Activated CD4-positive, alpha-beta T cell treated with anti-CD3 and anti-CD28 coated beads for 48 hours (primary cell): ENCODE data around the gene MDP1.

Experiments
- DNase-seq: peaks from one replicate; pipeline ENCODE4 v3.0.0-alpha.2; 2020

MDP1 gene

DNA sequence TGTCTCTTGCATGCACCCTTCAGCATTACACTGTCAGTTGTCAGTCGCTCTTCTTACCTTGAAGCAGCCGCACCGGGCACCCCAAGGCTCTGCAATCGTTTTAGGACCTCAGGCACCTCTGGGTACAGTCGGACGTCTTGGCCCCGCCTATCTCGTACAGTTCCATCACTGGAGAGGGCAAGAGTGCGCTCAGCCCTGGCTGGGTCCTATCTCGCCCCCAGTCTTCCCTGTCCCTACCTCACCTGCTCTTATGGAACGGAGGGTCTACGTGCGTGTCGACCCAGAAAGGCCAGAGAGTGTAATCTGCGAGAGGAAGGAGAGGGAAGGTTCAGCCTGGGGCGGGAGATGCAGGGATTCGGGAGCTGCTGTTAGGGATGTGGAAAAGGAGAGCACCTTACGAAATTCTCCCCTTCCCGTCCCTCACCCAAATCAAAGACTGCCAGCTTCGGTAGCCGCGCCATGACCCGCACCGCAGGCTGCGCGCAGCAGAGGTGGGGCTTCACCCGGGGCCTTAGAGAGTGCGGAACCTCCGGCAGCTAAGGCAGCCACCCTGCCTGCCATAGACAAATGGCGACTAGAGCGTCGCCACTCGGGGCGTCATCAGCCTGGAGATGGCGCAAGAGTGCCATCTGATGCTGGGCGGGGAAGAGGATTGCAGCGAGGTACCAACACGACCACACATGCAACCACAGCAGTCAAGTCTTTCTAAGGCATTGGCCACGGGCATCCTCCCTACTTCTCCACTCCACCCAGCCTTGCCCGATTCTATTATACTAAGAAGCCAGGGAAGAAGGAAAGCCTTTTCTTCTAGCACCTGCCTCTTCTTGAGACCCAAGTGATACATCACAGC lies at the start of gene MDP1:
MDP1 (minus strand) TSS at position 572 of the 850 bp plus-strand sequence; CDS start at position 461, 111 bp downstream.
- peak; percentile 89 for DNase-seq

DNA sequence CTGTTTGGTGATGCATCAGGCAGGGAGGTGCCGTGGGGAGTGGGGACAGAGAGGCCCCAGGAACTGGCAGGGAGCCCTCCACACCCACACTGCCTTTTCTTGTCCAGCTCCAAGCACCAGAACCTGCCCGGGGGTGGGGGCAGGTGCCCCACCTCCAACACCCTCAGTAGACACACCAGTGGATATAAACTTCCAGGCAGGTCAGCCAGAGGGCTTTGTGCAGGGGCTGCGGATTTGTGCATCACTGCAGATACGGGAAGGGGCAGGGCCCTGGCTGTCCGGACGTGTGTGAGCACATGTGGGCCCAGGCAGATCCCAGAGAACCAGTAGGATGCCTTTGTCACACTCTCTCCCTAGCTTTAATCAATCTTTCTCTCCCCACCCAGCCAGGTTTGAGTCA lies 48.4 kb upstream of the MDP1 start:
- DNase-seq: no peak

DNA sequence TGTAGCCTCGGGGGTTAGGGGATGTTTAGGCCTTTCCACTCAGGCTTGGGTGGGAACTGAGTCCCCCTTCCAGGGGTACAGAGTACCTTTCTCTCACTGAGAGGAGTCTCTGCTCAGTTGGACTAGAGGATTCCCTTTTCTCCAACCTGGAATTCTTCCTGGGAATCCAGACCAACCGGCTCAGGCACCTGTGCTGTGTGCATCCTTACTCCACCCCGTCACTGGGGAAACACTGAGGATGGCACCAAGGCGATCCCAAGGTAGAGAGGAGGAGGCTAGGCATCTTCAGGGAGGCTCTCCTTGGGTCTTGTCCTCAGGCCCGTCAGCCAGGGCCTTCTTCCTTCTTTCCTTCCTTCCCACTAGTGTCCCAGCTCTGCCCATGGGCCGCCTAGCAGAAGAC lies 48.0 kb upstream of the MDP1 start:
- no peak for DNase-seq

DNA sequence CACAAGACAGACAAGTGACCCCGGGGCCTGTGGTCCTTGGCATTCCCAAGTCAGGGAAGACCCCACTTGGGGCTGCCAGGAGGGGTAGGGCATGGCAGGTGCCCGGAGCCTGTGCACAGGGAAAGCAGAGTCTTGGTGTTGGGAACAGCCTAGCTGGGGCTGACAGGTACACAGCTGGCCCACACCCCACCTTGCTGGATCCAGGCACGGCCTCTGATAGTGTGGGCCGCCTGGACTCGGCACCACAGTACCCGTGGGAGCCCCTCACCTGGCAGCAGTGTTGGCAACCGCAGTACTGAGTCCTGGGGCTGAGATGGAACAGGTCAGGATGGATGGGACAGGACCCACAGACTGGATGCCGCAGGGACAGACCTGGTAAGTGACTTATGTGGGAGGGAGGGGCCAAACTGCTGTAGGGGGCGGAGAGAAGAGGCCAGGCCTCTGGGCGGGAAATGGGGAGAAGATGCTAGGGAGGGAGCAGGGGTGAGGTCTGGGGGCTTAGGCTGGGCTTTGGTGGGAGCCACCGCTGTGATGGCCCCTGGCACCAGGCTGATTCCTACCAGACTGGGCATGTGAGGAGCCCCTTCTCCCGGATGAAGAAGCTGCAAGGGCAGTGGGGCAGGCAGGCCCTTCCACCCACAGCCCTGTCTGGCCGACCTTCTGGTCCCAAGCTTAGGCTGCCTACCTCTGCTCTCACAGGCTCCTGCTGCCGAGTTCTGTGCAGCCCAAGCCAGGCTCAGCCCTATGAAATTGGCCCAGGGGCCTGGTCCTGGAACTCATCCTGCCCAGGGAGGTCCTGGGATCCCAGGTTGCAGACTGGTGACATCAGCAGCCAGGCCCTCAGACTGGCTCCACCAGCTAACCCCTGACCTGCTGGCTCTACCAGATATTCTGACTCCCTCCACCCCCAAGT lies 47.2 kb upstream of the MDP1 start, which contains the start of gene TGM1:
TGM1 (minus strand) TSS at position 357 of the 913 bp plus-strand sequence. CDS start 825 bp downstream, outside the sequence.
- DNase-seq: no peak

DNA sequence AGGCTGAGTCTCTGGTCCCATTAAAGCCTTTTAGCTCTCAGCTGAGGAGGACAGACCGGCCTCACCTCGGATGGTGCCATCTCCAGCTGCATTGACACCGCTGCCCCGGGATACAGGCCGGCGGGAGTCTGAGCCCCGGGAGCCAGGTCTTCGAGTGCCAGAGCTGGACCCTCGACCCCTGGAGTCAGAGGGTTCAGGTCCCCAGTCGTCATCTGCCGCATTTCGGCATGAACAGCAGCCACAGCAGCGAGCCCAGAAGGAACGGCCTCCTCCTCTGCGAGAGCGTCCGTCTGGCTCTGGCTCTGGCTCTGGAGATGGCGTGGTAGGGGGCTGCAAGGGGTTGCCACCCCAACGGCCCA lies 46.1 kb upstream of the MDP1 start:
- no peak for DNase-seq

DNA sequence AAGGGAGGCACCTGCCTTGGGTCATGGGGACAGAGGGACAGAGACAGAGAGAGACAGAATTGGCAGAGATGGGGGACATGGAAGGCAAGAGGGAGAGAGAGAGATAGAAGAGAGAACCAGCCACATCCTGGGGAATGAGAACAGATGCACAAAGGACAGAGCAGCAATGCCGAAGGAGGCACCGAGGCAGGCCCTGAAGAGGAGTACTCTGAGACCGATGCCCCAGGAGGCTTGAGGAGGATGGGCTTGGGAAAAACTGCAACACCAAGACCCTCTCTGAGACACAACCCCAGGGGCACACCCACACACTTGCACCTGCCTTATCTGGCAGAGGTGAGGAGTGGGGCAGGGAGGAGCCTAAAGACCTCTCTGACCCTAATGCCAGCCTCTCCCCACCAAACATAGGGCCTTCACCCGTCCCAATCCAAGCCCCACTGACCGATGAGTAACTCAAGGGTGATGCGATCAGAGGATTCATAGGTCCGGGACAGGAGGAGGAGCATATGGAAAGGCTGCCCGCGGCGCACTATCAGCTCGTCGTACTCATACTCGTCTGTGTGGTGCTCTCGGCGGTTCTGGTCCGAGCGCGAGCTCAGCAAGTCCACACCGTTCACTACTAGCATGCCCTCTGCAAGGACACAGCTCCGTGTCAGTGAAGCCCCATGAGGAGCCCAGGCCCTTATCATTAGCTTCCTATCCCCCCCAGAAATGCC lies 45.5 kb upstream of the MDP1 start:
- no peak for DNase-seq

DNA sequence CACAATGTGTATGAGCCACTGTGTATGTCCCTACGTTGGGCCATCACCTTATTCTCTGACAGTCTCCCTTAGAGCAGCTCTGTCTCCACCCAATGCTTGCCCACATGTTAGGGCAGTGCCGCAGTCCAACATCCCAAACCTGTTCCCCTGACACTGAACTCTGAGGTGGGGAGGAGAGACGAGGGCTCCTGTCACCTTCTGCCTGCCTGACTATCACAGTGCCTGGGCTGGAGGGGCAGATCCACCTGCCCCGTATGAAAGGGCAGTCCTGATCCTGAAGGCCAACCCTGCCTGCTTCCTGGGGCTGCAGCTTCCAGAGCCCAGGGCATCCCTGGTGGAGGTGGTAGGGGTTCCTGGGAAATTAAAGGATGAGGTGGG lies 44.9 kb upstream of the MDP1 start:
- no peak for DNase-seq

DNA sequence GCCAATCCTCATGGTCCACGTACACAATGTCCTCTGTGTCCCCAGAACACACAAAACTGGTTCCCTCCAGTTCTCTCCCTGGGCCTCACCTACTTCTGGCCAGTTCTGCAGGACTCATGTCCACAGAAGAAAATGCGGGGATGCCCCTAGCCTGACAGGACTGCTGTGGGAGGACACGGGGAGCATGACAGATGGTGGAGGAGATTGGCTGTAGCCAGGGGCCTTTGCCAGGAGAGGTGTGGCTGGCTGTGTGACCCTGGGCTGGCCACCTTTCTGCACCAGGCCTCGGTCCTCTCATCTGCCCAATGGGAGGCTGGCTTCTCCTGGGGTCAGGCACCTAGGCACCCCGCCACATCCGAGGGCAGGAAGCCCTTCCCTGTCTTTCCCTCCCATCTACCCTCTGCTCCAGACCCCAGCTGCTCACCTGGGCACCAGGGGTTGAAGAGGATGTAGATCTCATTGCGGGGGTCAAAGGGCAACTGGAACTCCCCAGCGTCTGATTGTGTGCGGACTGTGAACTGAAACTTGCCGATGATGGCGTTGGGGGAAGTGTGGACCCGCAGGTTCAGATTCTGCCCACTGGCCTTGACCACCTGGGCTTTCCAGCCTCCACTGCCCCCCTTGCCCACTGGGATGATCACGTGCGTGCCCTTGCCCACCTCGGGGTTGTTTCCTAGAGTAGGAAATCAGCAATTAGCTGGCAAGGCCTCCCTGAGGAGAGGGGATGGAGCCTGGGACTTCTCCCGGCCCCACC lies 44.3 kb upstream of the MDP1 start:
- no peak for DNase-seq

DNA sequence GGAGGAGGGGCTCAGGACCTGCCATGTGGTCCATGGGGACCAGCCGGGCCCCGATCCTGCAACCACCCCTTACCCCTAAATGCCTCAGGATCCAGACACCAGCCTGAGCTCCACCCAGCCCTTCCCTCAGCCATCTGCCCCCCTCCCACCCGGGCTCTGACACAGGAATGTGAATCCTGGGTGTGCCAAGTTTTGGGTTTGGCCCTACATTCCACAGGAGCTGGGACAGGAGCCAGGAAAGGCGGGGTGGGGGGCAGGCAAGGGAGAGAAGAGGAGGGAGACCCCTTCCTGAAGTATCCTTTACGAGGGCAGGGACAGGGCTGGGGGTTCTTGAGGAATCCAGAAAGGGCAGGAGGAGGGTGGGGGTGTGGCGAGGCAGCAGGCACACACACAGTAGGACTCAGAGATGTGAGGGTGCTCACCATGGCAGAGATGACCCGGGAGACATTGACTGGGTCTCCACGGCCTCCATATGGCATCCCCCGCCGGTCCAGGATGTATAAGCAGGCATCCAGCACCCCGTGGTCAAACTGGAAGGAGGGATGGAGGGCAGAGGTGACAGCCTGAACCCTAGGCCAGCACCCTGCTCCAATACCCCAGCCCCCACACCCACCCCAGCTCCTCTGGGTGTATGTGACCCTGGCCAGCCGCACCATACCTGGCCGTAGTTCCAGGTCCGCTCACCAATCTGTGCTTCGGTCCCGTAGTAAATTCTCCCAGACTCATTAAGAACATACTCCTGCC lies 43.6 kb upstream of the MDP1 start:
- no peak for DNase-seq

DNA sequence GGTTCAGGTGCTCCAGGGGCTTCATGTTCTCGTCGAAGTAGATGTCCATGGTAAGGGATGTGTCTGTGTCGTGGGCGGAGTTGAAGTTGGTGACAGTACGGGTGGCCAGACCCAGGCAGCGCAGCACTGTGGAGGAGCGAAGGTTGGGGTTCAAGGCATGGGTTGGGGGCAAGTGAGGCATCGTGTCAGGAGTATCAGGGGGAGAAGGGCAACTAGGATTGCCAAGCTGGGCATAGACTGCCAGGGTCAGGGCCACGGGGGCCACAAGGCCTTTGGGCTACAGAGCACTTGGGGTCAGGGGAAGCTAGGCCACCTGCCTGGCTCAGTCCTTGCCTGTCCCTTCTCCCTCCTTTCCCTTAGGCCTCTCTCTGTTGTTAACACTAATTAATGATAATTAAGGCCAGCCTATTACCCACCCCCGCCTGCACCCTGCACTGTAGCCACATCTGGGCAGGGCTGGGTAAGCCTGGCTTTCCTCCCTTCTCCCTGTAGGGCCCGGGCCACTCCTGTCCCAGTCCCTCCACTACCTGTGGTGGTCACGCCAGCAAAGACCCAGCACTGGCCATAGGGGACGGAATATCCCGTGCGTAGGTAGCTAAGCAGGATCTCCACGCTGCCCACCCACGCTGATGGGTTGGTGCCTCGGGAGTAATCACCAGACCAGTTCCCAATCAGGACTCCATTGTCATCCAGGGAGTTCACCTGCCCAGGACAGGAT lies 42.8 kb upstream of the MDP1 start:
- no peak for DNase-seq

DNA sequence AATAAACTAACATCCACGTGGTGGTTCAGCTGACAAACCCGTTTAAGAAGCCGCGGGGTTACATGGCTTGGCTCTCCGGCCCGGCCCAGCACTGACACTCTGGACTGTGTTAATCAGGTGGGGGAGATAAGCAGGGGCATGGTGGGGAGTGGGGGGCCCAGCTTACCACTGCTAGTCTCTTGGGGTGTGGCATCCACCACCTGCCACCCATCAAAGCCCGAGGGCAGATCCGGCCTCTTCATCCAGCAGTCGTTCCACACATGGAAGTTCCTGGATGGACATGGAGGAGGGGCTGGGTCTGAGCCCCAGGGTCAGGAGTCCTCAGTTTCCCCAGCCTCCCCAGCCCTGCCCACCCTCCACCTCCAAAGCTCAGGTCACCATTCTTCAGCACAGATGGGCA lies 42.3 kb upstream of the MDP1 start:
- DNase-seq: no peak

DNA sequence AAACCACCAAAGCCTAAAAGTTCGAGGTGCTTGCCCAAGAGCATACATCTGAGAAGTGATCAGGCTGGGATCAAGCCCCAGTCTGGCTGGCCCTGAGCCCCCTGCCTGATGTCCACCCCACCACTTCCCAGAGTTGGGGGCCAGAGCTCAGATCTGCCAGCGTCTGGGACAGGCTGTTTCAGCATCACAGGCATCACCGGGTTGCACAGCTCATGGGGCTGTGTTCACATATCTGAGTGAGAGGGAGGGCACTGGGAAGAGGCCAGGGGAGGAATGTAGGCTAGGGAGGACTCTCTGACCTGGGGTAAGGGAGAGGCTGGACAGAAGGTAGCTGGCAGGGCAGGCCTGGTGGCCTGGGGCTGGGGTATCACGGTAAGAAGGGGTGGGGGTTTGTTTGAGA lies 41.1 kb upstream of the MDP1 start:
- DNase-seq: no peak

DNA sequence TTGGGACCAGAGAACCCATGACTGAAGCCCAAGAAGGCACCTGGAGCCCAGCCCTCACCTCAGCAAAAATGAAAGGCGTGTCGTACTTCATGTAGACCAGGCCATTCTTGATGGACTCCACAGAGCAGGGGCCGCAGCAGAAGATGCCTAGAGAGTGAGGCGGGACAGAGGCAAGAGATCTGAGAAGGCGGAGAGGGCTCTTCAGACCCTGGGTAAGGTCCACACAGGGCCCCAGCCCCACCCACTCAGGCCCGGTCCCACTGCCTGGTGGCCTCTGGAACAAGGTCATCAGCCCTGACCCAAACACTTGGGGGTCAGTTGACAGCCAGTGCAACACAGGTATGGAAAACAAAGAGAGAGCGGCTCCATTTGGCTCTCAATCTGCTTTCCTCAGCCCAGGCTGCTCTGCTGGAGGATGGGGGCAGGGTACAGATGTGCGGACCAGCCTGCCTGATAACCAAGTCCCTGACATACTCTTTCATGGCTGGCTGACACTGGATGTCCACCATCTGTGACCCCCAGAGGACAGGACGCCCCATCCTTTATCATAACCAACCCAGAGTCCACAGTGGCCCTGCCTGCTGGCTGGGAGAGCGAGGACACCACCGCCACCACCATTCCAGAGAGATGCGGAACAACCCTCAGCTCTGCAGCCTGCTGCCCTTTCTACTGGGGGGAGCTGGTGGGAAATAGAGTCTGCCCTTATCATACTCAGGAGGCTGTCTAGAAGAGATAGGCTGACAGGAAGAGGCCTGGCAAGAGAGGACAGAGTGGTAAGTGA lies 40.3 kb upstream of the MDP1 start:
- no peak for DNase-seq

DNA sequence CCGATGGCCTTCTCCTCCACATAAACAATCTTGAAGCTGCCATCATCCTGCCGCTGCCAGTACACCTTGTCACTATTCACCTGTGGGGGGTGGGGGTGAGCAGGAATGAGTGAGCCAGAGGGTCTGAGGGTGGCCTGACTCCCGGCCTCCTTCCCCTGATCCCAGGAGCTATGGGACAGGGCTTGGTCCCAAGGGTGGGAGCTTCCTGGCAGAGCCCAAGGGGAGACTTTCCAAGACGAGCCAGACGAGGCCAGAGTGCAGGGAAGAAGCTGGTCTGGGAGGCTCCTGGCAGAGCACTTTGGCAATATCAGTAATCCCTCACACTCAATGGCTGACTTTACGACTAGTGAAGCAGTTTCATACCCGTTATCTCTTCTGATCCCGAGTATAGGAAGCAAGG lies 39.6 kb upstream of the MDP1 start:
- no peak for DNase-seq

DNA sequence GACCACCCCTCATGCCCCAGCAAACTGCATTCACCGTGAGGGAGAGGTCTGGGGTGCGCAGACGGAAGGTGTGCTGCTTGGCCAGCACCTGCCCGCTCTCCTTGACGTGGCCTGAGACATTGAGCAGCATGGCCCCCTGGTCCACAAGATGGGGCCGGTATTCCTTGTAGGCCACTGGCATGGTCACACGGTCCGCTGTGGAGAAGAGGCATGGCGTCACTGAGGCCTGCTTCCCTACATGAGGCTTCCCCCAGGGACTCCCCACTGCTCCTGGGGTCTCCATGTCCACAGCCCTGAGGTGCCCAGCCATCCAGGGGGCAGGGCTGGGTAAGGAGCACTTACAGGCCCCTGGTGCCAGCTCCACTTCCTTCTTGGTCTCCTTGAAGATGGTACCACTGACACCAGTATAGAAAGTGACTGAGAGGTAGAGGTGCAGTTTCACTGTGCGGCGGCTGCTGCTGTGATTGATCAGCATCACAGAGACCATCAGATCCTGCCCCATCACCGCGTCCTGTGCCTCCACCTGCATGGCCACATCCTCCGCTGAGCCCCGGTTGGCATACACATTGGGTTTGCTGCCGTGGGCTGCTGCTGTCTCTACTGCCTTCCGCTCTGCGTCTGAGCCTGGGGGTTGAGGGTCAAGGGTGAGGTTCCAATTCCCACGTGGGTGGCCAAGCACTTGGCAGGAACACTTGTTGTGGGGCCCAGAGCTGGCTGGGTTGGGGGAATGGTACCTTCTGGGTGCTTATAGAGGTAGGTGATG lies 38.9 kb upstream of the MDP1 start:
- no peak for DNase-seq

DNA sequence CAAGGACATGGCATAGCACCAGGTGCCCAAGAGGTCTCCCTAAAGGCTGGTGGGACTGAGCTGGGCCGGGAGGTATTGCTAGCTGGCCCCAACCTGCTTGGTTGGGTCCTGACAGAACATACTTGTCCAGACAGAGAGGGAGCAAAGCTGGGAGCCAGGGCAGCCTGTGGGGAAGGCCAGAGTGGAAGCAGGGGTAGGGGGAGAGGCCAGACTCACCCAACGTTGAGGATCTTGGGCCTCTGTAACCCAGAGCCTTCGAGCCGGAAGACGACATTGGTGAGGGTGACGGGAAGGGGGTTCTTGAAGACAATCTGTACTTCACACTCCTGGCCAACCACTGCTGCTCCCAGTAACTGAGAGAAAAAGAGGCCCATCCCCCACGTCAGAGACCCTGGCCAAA lies 38.1 kb upstream of the MDP1 start:
- no peak for DNase-seq

DNA sequence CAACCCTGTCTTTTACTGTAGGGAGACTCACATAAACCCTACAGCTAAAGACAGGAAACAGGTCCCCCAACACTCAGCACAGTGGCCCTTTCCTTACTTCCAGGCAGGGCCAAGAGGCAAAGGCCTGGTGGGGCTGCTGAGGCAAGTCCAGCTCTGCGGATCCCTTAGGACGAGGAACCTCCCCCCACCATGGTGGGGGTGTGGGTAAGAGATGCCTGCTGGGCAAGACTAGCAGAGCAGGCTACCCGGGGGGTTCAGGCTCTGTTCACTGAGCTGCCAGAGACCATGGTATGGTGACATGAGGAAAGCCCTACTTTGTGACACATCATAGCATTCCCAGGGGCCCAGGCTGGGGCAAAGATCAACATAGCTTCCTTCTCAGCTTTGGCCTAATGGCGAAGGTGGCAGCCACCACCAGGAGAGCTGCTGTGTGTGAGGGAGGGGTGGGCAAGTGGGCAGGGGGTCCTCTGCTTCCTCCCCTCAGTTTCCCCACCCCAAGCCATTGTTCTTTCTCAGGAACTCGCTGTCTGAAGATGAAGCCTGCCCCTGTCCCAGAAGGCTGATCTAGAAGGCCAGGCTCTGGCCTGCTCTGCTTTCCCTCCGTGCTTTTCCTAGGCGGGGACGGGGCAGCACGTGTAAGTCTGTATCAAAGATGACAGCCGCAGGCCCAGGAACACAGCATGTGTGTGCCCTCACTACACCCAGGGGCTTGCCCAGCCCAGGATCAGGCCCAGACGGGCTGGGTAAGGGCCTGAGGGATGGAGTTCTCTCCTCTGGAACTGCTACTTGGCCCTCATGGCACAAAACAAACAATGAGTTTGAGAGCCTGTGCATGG lies 36.6 kb upstream of the MDP1 start:
- no peak for DNase-seq

DNA sequence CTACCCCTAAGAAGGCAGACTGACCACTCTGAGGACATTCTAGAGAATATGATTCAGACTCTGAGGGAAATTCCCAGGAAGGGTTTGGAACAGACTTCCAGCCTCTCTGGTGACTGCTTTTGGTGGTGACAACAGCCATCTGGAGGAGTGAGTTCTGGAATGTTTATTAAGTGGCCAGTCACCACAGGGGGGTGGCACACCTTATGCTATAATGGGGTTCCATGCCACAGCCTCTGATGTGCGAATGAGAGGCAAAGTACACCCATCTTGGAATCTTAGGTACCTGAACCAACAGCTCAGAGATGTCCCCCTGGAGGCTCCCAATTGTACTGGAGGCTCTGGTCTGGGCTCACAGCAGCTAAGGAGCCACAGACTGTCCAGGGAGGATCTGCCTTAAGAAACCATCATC lies 36.0 kb upstream of the MDP1 start:
- DNase-seq: no peak

DNA sequence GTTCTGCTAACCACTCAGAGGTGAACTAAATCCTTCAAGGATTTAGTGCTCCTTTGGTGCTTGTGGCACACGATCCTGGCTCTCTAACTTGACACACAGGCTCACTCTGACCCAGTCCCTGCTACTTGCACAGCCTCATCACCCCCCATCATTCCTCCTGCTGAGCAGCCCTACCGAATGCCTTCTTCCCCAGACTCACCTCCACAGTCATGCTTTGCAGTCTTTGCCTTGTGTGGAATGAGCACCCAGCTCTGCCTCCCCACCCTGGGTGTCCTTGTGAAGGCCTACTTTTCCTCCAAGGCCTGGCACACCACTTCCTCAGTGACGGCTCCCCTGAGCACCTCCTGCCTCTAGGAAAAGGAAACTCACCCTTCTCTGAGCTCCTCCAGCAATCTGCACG lies 34.5 kb upstream of the MDP1 start:
- DNase-seq: no peak
